ENCODE results near the gene HMCES. TPM values are rescaled to one million over a fixed set of nuclear protein-coding genes. Genes with fewer than 3 reads are reported as not detected.

HMCES gene
- total RNA-seq, 4 donors from 2014 or later: 18.2 to 36.7 (median 27.9) TPM

DNA sequence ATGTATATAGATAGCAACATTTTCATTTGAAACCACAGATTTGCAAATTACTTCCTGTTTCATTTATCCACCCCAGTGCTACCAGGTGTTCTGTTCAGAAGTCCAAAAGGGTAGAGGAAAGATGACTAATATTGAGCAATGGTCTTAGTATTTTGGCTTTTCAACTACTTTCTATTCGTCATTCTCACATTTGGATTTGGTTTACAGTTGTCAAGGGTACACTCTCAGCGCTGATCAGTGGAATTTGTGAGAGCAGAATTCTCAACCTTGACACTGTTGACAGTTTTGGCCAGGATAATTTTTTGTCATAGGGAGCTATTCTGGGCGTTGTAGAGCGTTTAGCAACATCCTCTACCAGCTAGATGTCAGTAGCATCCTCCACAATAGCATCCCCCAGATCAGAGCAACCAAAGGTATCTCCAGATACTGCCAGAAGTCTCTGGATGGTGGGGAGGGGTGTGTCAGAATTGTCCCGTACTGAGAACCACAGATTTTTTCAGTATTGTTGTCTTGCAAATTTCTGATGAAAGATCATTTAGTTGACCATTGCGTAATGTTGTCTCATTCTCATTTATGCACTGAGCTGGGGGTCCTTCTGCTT, 4.2 kb downstream of the HMCES start:
- 70 to 83% methylated on average over 6 of the region's 6 CpGs for WGBS, 2 donors
- Histone ChIP-seq H3K36me3 (peaks cover 0 to 28% (median 0%) of the 10 kb centered on the region in 3 donors), H3K27me3 (no peaks in the 10 kb centered on the region), H3K4me3 (no peak overlapping the region), H3K9me3 (no peaks in the 10 kb centered on the region), H3K27ac (no peak overlapping the region), H3K4me1 (peaks cover 0 to 35% (median 19%) of the 10 kb centered on the region in 4 donors)
- no peak for TF ChIP-seq EP300 (IDR thresholded peaks at IDR 0.05)
- no peak for TF ChIP-seq POLR2A (IDR thresholded peaks at IDR 0.05)
- TF ChIP-seq, protein P1, sequence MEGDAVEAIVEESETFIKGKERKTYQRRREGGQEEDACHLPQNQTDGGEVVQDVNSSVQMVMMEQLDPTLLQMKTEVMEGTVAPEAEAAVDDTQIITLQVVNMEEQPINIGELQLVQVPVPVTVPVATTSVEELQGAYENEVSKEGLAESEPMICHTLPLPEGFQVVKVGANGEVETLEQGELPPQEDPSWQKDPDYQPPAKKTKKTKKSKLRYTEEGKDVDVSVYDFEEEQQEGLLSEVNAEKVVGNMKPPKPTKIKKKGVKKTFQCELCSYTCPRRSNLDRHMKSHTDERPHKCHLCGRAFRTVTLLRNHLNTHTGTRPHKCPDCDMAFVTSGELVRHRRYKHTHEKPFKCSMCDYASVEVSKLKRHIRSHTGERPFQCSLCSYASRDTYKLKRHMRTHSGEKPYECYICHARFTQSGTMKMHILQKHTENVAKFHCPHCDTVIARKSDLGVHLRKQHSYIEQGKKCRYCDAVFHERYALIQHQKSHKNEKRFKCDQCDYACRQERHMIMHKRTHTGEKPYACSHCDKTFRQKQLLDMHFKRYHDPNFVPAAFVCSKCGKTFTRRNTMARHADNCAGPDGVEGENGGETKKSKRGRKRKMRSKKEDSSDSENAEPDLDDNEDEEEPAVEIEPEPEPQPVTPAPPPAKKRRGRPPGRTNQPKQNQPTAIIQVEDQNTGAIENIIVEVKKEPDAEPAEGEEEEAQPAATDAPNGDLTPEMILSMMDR (IDR thresholded peaks at IDR 0.05): no peak
- DNase-seq (ENCODE audit: low spot score in 2 of 2): no peak

DNA sequence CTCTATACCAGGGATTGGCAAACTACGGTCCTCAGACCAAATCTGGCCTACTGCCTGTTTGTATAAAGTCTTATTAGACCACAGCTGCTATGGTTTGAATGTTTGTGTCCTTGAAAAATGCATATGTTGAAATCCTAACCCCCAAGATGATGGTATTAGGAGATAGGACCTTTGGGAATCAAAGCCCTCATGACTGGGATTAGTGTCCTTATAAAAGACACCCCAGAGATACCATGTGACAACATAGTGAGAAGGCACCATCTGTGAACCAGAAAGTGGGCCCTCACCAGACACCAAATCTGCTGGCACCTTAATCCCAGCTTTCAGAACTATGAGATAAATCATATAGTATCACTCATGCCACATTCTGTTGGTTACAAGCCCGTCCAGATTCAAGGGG, 7.4 kb downstream of the HMCES start:
- no peak for DNase-seq (ENCODE audit: low spot score in 2 of 2)
- 91 to 96% methylated on average over 2 of the region's 2 CpGs for WGBS, 2 donors
- Histone ChIP-seq H3K4me1 (peaks cover 0 to 23% (median 2%) of the 10 kb centered on the region in 4 donors), H3K4me3 (no peak overlapping the region), H3K36me3 (peaks cover 0 to 56% (median 0%) of the 10 kb centered on the region in 3 donors), H3K9me3 (no peaks in the 10 kb centered on the region), H3K27ac (no peak overlapping the region), H3K27me3 (no peaks in the 10 kb centered on the region)
- TF ChIP-seq POLR2A (IDR thresholded peaks at IDR 0.05): no peak
- TF ChIP-seq, protein P1 (IDR thresholded peaks at IDR 0.05): no peak
- no peak for TF ChIP-seq EP300 (IDR thresholded peaks at IDR 0.05)

DNA sequence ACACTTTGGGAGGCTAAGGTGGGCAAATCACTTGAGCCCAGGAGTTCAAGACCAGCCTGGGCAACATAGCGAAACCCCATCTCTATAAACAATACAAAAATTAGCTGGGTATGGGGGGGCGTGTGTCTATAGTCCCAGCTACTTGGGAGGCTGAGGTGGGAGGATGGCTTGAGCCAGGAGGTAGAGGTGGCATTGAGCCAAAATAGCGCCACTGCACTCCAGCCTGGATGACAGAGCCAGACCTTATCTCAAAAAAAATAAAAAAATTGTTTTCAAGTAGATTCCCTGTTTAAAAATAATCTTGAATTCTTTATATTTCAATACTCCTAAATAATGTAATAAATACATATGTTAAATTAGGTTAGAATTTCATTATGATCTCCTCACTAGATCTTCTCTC, 9.8 kb downstream of the HMCES start:
- no peak overlapping the region for H3K27ac ChIP-seq
- no peak for DNase-seq (ENCODE audit: low spot score in 2 of 2)
- no peak overlapping the region for H3K4me3 ChIP-seq
- peaks cover 0 to 64% (median 0%) of the 10 kb centered on the region in 3 donors for H3K36me3 ChIP-seq
- no peaks in the 10 kb centered on the region for H3K9me3 ChIP-seq
- H3K4me1 ChIP-seq: peaks cover 0 to 17% (median 0%) of the 10 kb centered on the region in 4 donors
- no peaks in the 10 kb centered on the region for H3K27me3 ChIP-seq
- 94 to 98% methylated on average over 3 of the region's 3 CpGs for WGBS, 2 donors
- TF ChIP-seq POLR2A (IDR thresholded peaks at IDR 0.05) (no peak), EP300 (IDR thresholded peaks at IDR 0.05) (no peak)
- TF ChIP-seq, protein P1 (IDR thresholded peaks at IDR 0.05): no peak

DNA sequence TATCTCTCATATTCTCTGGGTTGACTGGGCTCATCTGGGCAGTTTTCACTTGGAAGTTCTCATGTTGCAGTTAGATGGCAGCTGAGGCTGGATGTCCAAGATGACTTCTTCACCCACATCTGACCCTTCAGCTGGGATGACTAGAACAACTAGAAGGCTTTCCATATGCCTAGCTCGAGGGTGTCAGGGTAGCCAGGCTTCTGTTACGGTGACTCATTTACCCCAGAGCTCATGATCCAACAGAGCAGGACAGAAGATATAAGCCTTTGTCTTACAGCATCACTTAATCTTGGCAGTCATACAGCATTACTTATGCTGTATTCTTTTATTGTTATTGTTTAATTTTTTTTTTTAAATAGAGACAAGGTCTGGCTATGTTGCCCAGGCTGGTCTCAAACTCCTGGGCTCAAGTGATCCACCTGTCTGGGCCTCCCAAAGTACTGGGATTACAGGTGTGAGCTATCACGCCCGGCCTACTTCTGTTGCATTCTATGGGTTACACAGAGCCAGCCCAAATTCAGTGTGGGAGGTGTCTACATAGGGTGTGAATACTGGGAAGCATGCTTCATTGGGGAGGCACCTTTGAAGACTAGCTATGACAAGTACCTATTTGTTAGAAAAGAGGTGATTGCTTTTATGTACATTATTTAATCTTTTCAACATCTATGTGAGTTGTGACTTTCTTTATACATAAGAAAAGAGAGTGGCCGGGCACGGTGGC, 10.7 kb downstream of the HMCES start:
- TF ChIP-seq EP300 (IDR thresholded peaks at IDR 0.05) (no peak), POLR2A (IDR thresholded peaks at IDR 0.05) (no peak)
- TF ChIP-seq, protein P1 (IDR thresholded peaks at IDR 0.05): no peak
- H3K27me3 ChIP-seq: no peaks in the 10 kb centered on the region
- H3K4me3 ChIP-seq: no peak overlapping the region
- 79 to 87% methylated on average over 6 of the region's 6 CpGs for WGBS, 2 donors
- no peaks in the 10 kb centered on the region for H3K9me3 ChIP-seq
- no peak overlapping the region for H3K27ac ChIP-seq
- peaks cover 0 to 17% (median 0%) of the 10 kb centered on the region in 4 donors for H3K4me1 ChIP-seq
- peaks cover 0 to 67% (median 0%) of the 10 kb centered on the region in 3 donors for H3K36me3 ChIP-seq
- DNase-seq (ENCODE audit: low spot score in 2 of 2): no peak

DNA sequence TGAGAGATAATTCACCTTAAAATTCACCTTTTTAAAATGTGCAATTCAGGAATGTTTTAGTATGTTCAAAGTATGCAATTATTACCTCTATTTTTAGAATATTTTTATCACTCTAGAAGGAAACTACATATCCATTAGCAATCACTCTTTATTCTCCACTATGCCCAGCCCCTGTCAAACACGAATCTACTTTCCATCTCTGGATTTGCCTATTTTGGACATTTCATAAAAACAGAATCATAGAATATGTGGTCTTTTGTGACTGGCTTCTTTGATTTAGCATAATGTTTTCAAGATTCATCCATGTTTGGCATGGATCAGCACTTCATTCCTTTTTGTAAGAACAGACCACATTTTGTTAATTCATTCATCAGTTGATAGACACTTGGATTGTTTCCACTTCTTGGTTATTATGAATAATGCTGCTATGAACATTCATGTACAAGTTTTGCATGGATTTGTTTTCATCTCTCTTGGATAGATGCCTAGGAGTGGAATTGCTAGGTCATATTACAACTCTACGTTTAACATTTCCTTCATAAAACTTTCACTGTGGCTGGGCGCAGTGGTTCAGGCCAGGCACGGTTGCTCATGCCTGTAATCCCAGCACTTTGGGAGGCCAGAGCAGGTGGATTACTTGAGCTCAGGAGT, 12.7 kb downstream of the HMCES start:
- H3K9me3 ChIP-seq: no peaks in the 10 kb centered on the region
- H3K27ac ChIP-seq: peak overlapping the region in 2 of 4 donors; percentile 58 to 67
- no peak overlapping the region for H3K4me3 ChIP-seq
- H3K36me3 ChIP-seq: peaks cover 0 to 76% (median 0%) of the 10 kb centered on the region in 3 donors
- WGBS, 2 donors: 42 to 43% methylated on average over 4 of the region's 4 CpGs
- H3K4me1 ChIP-seq: peaks cover 0 to 17% (median 0%) of the 10 kb centered on the region in 4 donors
- TF ChIP-seq POLR2A (IDR thresholded peaks at IDR 0.05) (no peak), EP300 (IDR thresholded peaks at IDR 0.05) (peak in 1 of 2 donors; percentile 70)
- TF ChIP-seq, protein P1 (IDR thresholded peaks at IDR 0.05): no peak
- no peak for DNase-seq (ENCODE audit: low spot score in 2 of 2)
- no peaks in the 10 kb centered on the region for H3K27me3 ChIP-seq

Data from tibial nerve (tissue), 4 donors.